HepG2 (cell line): ENCODE data around the gene FABP2. TPM values are rescaled to one million over a fixed set of nuclear protein-coding genes. Genes with fewer than 3 reads are reported as not detected.

ENCODE experiments used
- ARNT ChIP-seq: fragments of 450-650 bp; IDR thresholded peaks from 2 replicates; pipeline ENCODE4 v1.6.1; 2017
- KLF9 ChIP-seq: IDR thresholded peaks from 2 replicates; pipeline ENCODE4 v1.6.1; 2016; ENCODE audit warnings: low read depth
- MEIS1 ChIP-seq: sonication (generic); formaldehyde crosslinking; IDR thresholded peaks from 2 replicates; pipeline ENCODE4 v1.9.0; 2021; ENCODE audit warnings: mild to moderate bottlenecking, missing genetic modification reagents, moderate library complexity, borderline replicate concordance
- PHB2 ChIP-seq: fragments of 450-650 bp; IDR thresholded peaks from 2 replicates; pipeline ENCODE4 v1.6.1; 2018; ENCODE audit not compliant: partially characterized antibody
- SCMH1 ChIP-seq: sonication (generic); formaldehyde crosslinking; IDR thresholded peaks from 2 replicates; pipeline ENCODE4 v1.9.0; 2021; ENCODE audit warnings: missing genetic modification reagents, mild to moderate bottlenecking, borderline replicate concordance
- SIN3A ChIP-seq: IDR thresholded peaks from 2 replicates; pipeline ENCODE4 v1.6.1; 2011; ENCODE audit warnings: low read depth, mild to moderate bottlenecking, control low read depth, low read length, borderline replicate concordance
- SMAD3 ChIP-seq: sonication (generic); formaldehyde crosslinking; IDR thresholded peaks from 2 replicates; pipeline ENCODE4 v1.4.0; 2020; ENCODE audit warnings: missing genetic modification reagents
- SRSF1 ChIP-seq: fragments of 200-400 bp; formaldehyde crosslinking; optimal IDR thresholded peaks from 2 replicates; pipeline ENCODE3; 2017; ENCODE audit warnings: mild to moderate bottlenecking, low read depth, low read length, moderate library complexity
- ZFP90 ChIP-seq: sonication (generic); formaldehyde crosslinking; IDR thresholded peaks from 2 replicates; pipeline ENCODE4 v1.8.0; 2022; ENCODE audit warnings: missing genetic modification reagents, mild to moderate bottlenecking, inconsistent platforms, borderline replicate concordance
- ZNF350 ChIP-seq: sonication (generic); formaldehyde crosslinking; IDR thresholded peaks from 2 replicates; pipeline ENCODE4 v1.4.0; 2020; ENCODE audit warnings: mild to moderate bottlenecking, low read depth, missing genetic modification reagents, borderline replicate concordance
- ZNF562 ChIP-seq: sonication (generic); formaldehyde crosslinking; IDR thresholded peaks from 2 replicates; pipeline ENCODE4 v1.8.0; 2022; ENCODE audit warnings: missing genetic modification reagents, borderline replicate concordance
- ZNF703 ChIP-seq: sonication (generic); formaldehyde crosslinking; IDR thresholded peaks from 2 replicates; pipeline ENCODE4 v1.5.1; 2020; ENCODE audit warnings: missing genetic modification reagents, mild to moderate bottlenecking, moderate library complexity, borderline replicate concordance
- ZNF773 ChIP-seq: sonication (generic); formaldehyde crosslinking; IDR thresholded peaks from 2 replicates; pipeline ENCODE4 v1.4.0; 2020; ENCODE audit warnings: missing genetic modification reagents, borderline replicate concordance
- ZNF788 ChIP-seq: sonication (generic); formaldehyde crosslinking; IDR thresholded peaks from 2 replicates; pipeline ENCODE4 v1.5.0; 2020; ENCODE audit warnings: mild to moderate bottlenecking, missing genetic modification reagents, borderline replicate concordance
- polyA plus RNA-seq, 8 experiments: library from polyadenylated mRNA; depleted of rRNA in 3 of 8; stranded (reverse) in 7 of 8; unstranded in 1 of 8; fragments of >200 nt; fragmentation: Illumina TruSeq in 4 of 8; extraction: Trizol in 4 of 8; gene quantifications; 2 replicates each; pipeline versions ENCODE4 v1.2.1 to v1.2.3, GENCODE V29; 2011 to 2016; ENCODE audit warnings: low read depth in 4 of 8, missing spikeins in 1 of 8, mixed read lengths in 1 of 8; ENCODE audit not compliant: insufficient read depth in 1 of 8
- total RNA-seq, 5 experiments: library from RNA; depleted of rRNA; stranded (reverse); fragments of >200 nt; fragmentation: Illumina TruSeq; extraction: Trizol; gene quantifications; 2 replicates each; pipeline ENCODE4 v1.2.3, GENCODE V29; 2016; ENCODE audit warnings: low read depth in 1 of 5
- TF ChIP-seq, protein P1 (sequence below): sonication (generic); formaldehyde crosslinking; IDR thresholded peaks from 2 replicates; pipeline ENCODE4 v1.5.0; 2020; ENCODE audit warnings: mild to moderate bottlenecking, missing genetic modification reagents
- TF ChIP-seq, protein P2 (sequence below): sonication (generic); formaldehyde crosslinking; IDR thresholded peaks from 2 replicates; pipeline ENCODE4 v1.4.0; 2020; ENCODE audit warnings: mild to moderate bottlenecking, missing genetic modification reagents
- TF ChIP-seq, protein P3 (sequence below): IDR thresholded peaks from 2 replicates; pipeline ENCODE4 v1.6.1; 2016; ENCODE audit warnings: low read depth, borderline replicate concordance
- TF ChIP-seq, protein P4 (sequence below): sonication (generic); formaldehyde crosslinking; IDR thresholded peaks from 2 replicates; pipeline ENCODE4 v1.4.0; 2020; ENCODE audit warnings: missing genetic modification reagents, borderline replicate concordance
- TF ChIP-seq, protein P5 (sequence below): sonication (generic); formaldehyde crosslinking; IDR thresholded peaks from 2 replicates; pipeline ENCODE4 v1.4.0; 2020; ENCODE audit warnings: missing genetic modification reagents, borderline replicate concordance

FABP2 gene
- total and polyA plus RNA-seq, 2 of the 13 experiments (the other 11 are each of a cell fraction or from before 2014, with no cell fraction given) = 0.78 to 1.2 TPM

DNA sequence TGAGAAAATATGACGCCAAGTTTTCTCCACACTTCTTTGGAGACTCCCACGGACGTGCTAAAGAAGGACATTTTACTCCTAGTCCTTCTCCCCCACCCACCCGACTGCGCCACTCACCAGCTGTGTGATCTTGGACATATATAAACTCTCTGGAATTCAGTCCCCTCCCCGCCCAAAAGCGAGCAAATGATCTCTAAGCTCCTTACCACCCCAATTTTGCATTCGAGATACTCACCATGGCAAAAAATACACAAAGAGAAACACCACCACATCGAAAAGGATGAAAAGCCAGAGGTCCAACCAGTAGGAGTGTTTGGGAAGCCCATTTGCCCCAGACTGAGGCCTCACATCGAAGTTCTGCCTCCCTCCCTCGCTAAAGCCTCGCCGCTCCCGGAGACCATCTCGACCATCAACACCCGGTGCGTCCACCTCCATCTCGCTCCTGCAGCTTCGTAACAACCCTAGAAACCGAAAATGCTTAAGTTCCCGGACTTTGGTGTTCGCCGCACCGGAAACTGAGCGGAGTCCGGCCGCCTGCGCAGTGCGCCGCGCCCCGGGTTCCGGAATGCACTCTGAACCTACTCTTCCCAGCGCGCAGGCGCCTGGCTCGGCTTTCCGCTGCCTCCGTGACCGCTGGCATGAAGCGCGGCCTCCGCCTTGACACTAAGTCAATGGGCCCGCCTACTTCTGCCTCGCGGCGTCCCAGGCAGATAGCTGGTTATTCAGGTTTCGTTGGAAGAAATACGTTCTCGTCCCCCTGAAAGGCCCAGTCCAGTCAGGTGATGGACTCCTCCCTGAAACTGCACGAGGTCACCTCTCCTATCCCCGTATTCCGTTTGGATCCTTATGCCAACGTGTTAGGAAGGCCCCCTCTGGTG is 21.6 kb downstream of the FABP2 start (continued):
- TF ChIP-seq, protein P1, sequence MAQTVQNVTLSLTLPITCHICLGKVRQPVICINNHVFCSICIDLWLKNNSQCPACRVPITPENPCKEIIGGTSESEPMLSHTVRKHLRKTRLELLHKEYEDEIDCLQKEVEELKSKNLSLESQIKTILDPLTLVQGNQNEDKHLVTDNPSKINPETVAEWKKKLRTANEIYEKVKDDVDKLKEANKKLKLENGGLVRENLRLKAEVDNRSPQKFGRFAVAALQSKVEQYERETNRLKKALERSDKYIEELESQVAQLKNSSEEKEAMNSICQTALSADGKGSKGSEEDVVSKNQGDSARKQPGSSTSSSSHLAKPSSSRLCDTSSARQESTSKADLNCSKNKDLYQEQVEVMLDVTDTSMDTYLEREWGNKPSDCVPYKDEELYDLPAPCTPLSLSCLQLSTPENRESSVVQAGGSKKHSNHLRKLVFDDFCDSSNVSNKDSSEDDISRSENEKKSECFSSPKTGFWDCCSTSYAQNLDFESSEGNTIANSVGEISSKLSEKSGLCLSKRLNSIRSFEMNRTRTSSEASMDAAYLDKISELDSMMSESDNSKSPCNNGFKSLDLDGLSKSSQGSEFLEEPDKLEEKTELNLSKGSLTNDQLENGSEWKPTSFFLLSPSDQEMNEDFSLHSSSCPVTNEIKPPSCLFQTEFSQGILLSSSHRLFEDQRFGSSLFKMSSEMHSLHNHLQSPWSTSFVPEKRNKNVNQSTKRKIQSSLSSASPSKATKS (CRISPR knock-in tag) = peak; percentile 87; the same call in 1 of the 2 replicates
- TF ChIP-seq ZNF562 (CRISPR knock-in tag) = peak; percentile 82; the same call in 1 of the 2 replicates
- no peak; the same call in 1 of the 2 replicates for TF ChIP-seq SMAD3 (CRISPR knock-in tag)
- TF ChIP-seq ZNF350 (CRISPR knock-in tag) = peak; percentile 88; the same call in 1 of the 2 replicates
- TF ChIP-seq PHB2 = no peak
- TF ChIP-seq ZFP90 (CRISPR knock-in tag) = 0 out of 2 replicates have a peak, but pooled peaks have one; percentile 49
- no peak for TF ChIP-seq ARNT
- TF ChIP-seq, protein P2, sequence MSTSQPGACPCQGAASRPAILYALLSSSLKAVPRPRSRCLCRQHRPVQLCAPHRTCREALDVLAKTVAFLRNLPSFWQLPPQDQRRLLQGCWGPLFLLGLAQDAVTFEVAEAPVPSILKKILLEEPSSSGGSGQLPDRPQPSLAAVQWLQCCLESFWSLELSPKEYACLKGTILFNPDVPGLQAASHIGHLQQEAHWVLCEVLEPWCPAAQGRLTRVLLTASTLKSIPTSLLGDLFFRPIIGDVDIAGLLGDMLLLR (CRISPR knock-in tag) = 0 out of 2 replicates have a peak, but pooled peaks have one; percentile 61
- no peak for TF ChIP-seq SCMH1 (CRISPR knock-in tag)
- TF ChIP-seq ZNF773 (CRISPR knock-in tag) = 0 out of 2 replicates have a peak, but pooled peaks have one; percentile 23
- TF ChIP-seq, protein P3, sequence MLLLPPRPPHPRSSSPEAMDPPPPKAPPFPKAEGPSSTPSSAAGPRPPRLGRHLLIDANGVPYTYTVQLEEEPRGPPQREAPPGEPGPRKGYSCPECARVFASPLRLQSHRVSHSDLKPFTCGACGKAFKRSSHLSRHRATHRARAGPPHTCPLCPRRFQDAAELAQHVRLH (CRISPR knock-in tag) = peak; percentile 83; the same call in 1 of the 2 replicates
- TF ChIP-seq KLF9 (CRISPR knock-in tag) = no peak
- TF ChIP-seq SIN3A = peak; percentile 43; the same call in 1 of the 2 replicates
- TF ChIP-seq, protein P4, sequence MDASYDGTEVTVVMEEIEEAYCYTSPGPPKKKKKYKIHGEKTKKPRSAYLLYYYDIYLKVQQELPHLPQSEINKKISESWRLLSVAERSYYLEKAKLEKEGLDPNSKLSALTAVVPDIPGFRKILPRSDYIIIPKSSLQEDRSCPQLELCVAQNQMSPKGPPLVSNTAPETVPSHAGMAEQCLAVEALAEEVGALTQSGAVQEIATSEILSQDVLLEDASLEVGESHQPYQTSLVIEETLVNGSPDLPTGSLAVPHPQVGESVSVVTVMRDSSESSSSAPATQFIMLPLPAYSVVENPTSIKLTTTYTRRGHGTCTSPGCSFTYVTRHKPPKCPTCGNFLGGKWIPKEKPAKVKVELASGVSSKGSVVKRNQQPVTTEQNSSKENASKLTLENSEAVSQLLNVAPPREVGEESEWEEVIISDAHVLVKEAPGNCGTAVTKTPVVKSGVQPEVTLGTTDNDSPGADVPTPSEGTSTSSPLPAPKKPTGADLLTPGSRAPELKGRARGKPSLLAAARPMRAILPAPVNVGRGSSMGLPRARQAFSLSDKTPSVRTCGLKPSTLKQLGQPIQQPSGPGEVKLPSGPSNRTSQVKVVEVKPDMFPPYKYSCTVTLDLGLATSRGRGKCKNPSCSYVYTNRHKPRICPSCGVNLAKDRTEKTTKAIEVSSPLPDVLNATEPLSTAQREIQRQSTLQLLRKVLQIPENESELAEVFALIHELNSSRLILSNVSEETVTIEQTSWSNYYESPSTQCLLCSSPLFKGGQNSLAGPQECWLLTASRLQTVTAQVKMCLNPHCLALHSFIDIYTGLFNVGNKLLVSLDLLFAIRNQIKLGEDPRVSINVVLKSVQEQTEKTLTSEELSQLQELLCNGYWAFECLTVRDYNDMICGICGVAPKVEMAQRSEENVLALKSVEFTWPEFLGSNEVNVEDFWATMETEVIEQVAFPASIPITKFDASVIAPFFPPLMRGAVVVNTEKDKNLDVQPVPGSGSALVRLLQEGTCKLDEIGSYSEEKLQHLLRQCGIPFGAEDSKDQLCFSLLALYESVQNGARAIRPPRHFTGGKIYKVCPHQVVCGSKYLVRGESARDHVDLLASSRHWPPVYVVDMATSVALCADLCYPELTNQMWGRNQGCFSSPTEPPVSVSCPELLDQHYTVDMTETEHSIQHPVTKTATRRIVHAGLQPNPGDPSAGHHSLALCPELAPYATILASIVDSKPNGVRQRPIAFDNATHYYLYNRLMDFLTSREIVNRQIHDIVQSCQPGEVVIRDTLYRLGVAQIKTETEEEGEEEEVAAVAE (CRISPR knock-in tag) = peak; percentile 57
- peak; percentile 77 for TF ChIP-seq ZNF788 (CRISPR knock-in tag)
- TF ChIP-seq, protein P5, sequence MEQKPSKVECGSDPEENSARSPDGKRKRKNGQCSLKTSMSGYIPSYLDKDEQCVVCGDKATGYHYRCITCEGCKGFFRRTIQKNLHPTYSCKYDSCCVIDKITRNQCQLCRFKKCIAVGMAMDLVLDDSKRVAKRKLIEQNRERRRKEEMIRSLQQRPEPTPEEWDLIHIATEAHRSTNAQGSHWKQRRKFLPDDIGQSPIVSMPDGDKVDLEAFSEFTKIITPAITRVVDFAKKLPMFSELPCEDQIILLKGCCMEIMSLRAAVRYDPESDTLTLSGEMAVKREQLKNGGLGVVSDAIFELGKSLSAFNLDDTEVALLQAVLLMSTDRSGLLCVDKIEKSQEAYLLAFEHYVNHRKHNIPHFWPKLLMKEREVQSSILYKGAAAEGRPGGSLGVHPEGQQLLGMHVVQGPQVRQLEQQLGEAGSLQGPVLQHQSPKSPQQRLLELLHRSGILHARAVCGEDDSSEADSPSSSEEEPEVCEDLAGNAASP (CRISPR knock-in tag) = 0 out of 2 replicates have a peak, but pooled peaks have one; percentile 27
- TF ChIP-seq MEIS1 (CRISPR knock-in tag) = peak; percentile 88; the same call in 1 of the 2 replicates
- no peak for TF ChIP-seq ZNF703 (CRISPR knock-in tag)
- no peak for TF ChIP-seq SRSF1
